KG1 (cell line): ENCODE data around the gene KRT84.
"Not testable (repeated sequence)": the region's sequence is repeated elsewhere in the genome, so short reads cannot be mapped to it uniquely, and the experiment has no call there.

Source experiments
- DNase-seq: peaks from one replicate; lab custom pipeline; 2025; lab: John Stamatoyannopoulos, UW

KRT84 gene

GRCh38 chr12:52360106-52360662 is 25.3 kb downstream of the KRT84 start:
- DNase-seq, result no peak

GRCh38 chr12:52359621-52360061 is 25.8 kb downstream of the KRT84 start:
- DNase-seq, result no peak

GRCh38 chr12:52358575-52359350 is 26.7 kb downstream of the KRT84 start:
- no peak for DNase-seq

- DNase-seq, result no peak
Observed at GRCh38 chr12:52356762-52357580, 28.5 kb downstream of the KRT84 start.

GRCh38 chr12:52356031-52356761 is 29.3 kb downstream of the KRT84 start:
- no peak for DNase-seq

GRCh38 chr12:52355176-52355575 is 30.3 kb downstream of the KRT84 start:
- DNase-seq, result no peak

- DNase-seq, result no peak
Observed at GRCh38 chr12:52354200-52354599, 31.3 kb downstream of the KRT84 start.

GRCh38 chr12:52353766-52354165 is 31.7 kb downstream of the KRT84 start:
- DNase-seq, result no peak

GRCh38 chr12:52352951-52353350 is 32.5 kb downstream of the KRT84 start:
- DNase-seq, result no peak

GRCh38 chr12:52351196-52352059 is 34.0 kb downstream of the KRT84 start:
- DNase-seq, result no peak

GRCh38 chr12:52350786-52351185 is 34.7 kb downstream of the KRT84 start:
- DNase-seq, result no peak

- no peak for DNase-seq
Observed at GRCh38 chr12:52350021-52350620, 35.3 kb downstream of the KRT84 start.

- no peak for DNase-seq
Observed at GRCh38 chr12:52349196-52349595, 36.3 kb downstream of the KRT84 start.

GRCh38 chr12:52347551-52348510 is 37.6 kb downstream of the KRT84 start:
- no peak for DNase-seq

GRCh38 chr12:52347016-52347415 is 38.4 kb downstream of the KRT84 start:
- DNase-seq, result no peak

GRCh38 chr12:52346593-52346992 is 38.9 kb downstream of the KRT84 start:
- DNase-seq, result no peak

- DNase-seq, result not testable (repeated sequence)
Observed at GRCh38 chr12:52345041-52345440, 40.4 kb downstream of the KRT84 start.

- DNase-seq, result no peak
Observed at GRCh38 chr12:52344111-52344510, 41.3 kb downstream of the KRT84 start.

GRCh38 chr12:52343550-52343949 is 41.9 kb downstream of the KRT84 start:
- no peak for DNase-seq
